AG08395 (cell line): Measurements from ENCODE around the gene CLK1.

Source experiments
- DNase-seq: peaks from one replicate; pipeline ENCODE4 v3.0.0; 2012; ENCODE audit warnings: mixed read lengths, low spot score

The CLK1 gene

DNA sequence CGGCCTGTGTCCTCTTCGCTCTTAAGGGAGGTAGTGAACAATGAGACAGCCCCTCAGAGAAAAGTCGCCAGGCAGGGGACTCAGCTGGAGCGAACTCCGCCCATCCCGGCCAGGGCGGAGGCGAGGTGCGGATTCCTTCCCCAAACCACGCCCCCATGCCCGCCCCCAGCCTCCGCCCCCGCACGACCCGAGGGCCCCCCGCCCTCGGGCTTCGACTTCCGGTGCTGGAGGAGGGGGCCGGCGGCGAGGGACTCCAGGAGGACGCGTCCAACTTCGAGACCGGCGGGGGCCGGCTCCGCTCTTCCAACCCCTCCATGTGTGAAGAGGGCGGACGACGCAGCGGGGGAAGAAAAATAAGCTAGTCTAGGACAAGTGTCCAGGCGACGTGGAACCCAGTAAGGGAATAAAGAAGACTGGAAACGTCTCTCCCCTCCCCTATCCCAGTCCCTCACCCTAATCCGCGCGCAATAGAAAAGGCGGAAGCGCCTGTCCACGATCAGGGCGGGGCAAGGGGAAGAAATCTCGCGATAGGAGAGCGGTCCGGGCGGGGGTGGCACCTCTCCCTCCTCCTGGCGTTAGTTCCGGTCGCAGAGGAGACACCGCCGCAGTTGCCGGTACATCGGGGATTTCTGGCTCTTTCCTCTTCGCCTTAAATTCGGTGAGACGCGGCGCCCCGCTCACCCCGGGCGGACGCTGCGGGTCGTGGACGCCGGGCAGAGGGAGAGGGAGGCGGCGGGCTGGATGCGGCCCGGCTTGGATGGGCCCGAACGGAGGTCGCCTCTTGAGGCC is 52.9 kb downstream of the CLK1 start, which contains the start of gene BZW1:
BZW1 (plus strand) TSS at position 578 of the 789 bp plus-strand sequence. CDS start 1,308 bp downstream, outside the sequence.
- peak; percentile 99 for DNase-seq

DNA sequence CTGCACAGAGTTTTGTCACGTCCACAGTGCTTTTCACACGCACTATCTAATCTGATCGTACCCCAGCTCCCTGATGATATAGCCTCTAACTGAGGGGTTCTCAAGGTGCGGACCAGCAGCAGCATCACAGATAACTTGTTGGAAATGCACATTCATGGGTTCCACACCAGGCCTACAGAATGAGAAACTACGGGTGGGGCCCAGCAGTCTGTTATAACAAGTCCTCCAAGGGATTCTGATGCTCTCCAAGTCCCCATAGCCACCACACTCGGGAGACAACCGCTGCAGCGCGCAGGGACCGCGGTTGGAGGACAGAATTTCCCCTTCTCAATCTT is 53.5 kb downstream of the CLK1 start:
- DNase-seq, result no peak

DNA sequence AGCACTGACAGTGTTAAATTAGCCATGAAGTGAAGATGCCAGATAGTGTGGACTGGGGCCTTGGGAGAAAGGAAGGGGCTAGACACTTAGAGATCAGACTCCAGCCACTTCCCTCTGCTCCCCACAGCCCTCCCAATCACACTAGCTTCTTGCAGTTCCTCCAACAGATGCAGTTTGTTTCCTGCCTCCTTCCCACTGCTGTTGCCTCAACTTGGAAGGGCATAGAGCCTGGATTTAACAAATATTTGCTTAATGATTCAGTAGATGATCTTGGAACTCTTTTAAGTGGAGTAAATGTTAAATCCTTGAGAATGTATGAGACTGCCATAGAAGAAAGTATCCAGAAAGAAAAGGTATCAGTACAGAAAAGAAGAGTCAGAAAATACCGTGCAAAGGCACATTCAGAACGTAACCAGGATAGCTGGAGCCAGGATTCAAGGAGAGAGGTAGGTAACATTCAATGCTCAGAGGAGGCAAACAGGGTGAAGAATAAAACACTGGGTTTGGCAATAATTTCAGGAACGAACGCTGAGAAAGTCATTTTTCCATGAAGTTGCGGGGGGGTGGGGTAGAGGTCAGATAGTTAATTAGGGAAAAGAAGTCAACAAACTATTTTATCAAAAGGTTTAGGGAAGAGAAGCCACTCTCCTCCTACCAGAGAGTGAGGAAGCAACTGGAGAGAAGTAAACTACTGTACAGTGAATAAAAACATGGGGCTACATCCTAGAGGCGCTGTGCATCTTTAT is 54.0 kb downstream of the CLK1 start:
- peak; percentile 61 for DNase-seq

DNA sequence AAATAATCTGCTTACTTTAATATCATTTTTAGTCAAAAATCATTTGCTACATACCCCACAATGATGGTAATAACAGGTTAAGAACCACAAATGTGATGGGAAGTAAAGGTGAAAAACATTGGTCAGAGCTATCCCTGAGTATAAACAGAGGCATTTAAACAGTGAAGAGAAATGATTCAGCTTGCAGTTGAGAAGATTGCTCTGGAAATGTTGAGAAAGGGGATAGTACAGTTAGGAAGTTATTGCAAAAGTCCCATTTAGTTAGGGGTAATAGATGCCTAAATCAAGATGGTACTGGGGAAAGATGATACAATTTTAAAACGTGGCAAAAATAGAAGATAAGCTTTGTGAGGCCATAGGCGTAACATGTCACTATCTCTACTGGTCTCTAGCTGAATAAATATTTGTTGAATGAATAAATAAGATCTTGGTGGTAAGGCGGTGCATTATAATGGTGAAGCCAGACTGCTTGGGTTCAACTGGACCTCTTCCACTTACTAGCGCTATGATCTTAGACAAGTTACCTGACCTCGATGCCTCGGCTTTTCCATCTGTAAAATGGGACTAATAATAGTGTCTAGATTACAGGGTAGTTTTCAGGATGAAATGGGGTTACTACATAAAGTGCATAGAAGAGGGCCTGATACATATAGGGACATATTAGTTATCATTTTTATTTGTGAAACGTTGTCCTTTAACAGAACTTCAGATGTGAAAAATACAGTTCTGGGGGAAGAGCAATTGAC is 54.8 kb downstream of the CLK1 start:
- DNase-seq, result no peak
